NT2/D1 (cell line): ENCODE data around the gene PUS7L.
A peak's percentile ranks its signal among the peaks of the same experiment; 100 is the strongest.

Experiments used
- DNase-seq: peaks from one replicate; pipeline ENCODE4 v3.0.0-alpha.2; 2011; ENCODE audit warnings: low read depth, low spot score
- H3K27me3 ChIP-seq: 2 replicates; pipeline ENCODE4 v1.6.0; 2011; ENCODE audit warnings: mild to moderate bottlenecking; ENCODE audit not compliant: insufficient read length, insufficient read depth
- H3K36me3 ChIP-seq: 2 replicates; pipeline ENCODE4 v1.6.1; 2011; ENCODE audit warnings: mild to moderate bottlenecking, low read length, mixed read lengths; ENCODE audit not compliant: insufficient read depth, insufficient read length
- H3K4me1 ChIP-seq: 2 replicates; pipeline ENCODE4 v1.5.1; 2011; ENCODE audit not compliant: insufficient read depth, insufficient read length
- H3K4me3 ChIP-seq: 2 replicates; pipeline ENCODE4 v1.5.1; 2011; ENCODE audit warnings: low read depth; ENCODE audit not compliant: insufficient read length
- H3K9ac ChIP-seq: 2 replicates; pipeline ENCODE4 v1.6.0; 2011; ENCODE audit warnings: low read depth; ENCODE audit not compliant: insufficient read length
- H3K9me3 ChIP-seq: 2 replicates; pipeline ENCODE4 v1.5.1; 2011; ENCODE audit warnings: mild to moderate bottlenecking, low read length; ENCODE audit not compliant: insufficient read depth
- SUZ12 ChIP-seq: IDR thresholded peaks from 2 replicates; pipeline ENCODE4 v1.6.1; 2011; ENCODE audit not compliant: insufficient read length, insufficient read depth; ENCODE audit errors: extremely low read depth
- YY1 ChIP-seq: IDR thresholded peaks from 2 replicates; pipeline ENCODE4 v1.6.1; 2011; ENCODE audit not compliant: insufficient read length, insufficient read depth
- ZNF274 ChIP-seq: IDR thresholded peaks from 2 replicates; pipeline ENCODE4 v1.6.1; 2011; ENCODE audit warnings: mild to moderate bottlenecking, low read depth, low read length

Gene PUS7L

GRCh38 chr12:43758728-43759563 is at the start of gene PUS7L, which contains the start of gene IRAK4:
Gene PUS7L (minus strand): TSS chr12:43758790. CDS start chr12:43755245, 3,545 bp downstream.
Gene IRAK4 (plus strand): TSS chr12:43758951. CDS start chr12:43768112, 9,161 bp downstream.
- peaks cover 14% of the 10 kb centered on the region for H3K36me3 ChIP-seq
- H3K27me3 ChIP-seq: no peaks in the 10 kb centered on the region
- peak; percentile 95 for DNase-seq
- TF ChIP-seq YY1 (no peak), SUZ12 (no peak), ZNF274 (no peak)
- peak within 1 kb of the TSS; percentile 75 for H3K9ac ChIP-seq
- no peaks in the 10 kb centered on the region for H3K4me1 ChIP-seq
- peak within 1 kb of the TSS; percentile 70 for H3K4me3 ChIP-seq
- H3K9me3 ChIP-seq: no peaks in the 10 kb centered on the region; the same call in 1 of the 2 replicates

- DNase-seq: no peak
- TF ChIP-seq ZNF274 (no peak), YY1 (no peak), SUZ12 (no peak)
- H3K4me1 ChIP-seq: no peaks in the 10 kb centered on the region
- no peaks in the 10 kb centered on the region for H3K9me3 ChIP-seq
- no peaks in the 10 kb centered on the region for H3K27me3 ChIP-seq
- peaks cover 15% of the 10 kb centered on the region for H3K36me3 ChIP-seq
- H3K9ac ChIP-seq: no peak overlapping the region
- H3K4me3 ChIP-seq: no peak overlapping the region
These were observed 48.8 kb upstream of the PUS7L start for GRCh38 chr12:43807386-43807785.

GRCh38 chr12:43806737-43807072 is 48.1 kb upstream of the PUS7L start:
- H3K27me3 ChIP-seq: no peaks in the 10 kb centered on the region
- H3K4me3 ChIP-seq: peak overlapping the region; percentile 95
- peak overlapping the region; percentile 96 for H3K9ac ChIP-seq
- H3K4me1 ChIP-seq: no peaks in the 10 kb centered on the region
- DNase-seq: no peak
- TF ChIP-seq YY1 (no peak), SUZ12 (no peak), ZNF274 (no peak)
- H3K36me3 ChIP-seq: peaks cover 21% of the 10 kb centered on the region
- no peaks in the 10 kb centered on the region for H3K9me3 ChIP-seq

- Histone ChIP-seq H3K4me1 (no peaks in the 10 kb centered on the region), H3K4me3 (peak within 1 kb of the TSS; percentile 95), H3K36me3 (peaks cover 27% of the 10 kb centered on the region), H3K9me3 (no peaks in the 10 kb centered on the region), H3K9ac (peak within 1 kb of the TSS; percentile 96), H3K27me3 (no peaks in the 10 kb centered on the region)
- TF ChIP-seq YY1: no peak
- no peak for TF ChIP-seq SUZ12
- peak; percentile 68 for DNase-seq
These were observed 47.5 kb upstream of the PUS7L start, which contains the start of gene TWF1 for GRCh38 chr12:43805860-43806736. Gene TWF1 (minus strand): TSS chr12:43806317. CDS start chr12:43806245, 72 bp downstream.

GRCh38 chr12:43805149-43805859 is 46.7 kb upstream of the PUS7L start:
- peaks cover 35% of the 10 kb centered on the region for H3K36me3 ChIP-seq
- peak overlapping the region; percentile 95 for H3K4me3 ChIP-seq
- H3K27me3 ChIP-seq: no peaks in the 10 kb centered on the region
- no peaks in the 10 kb centered on the region for H3K9me3 ChIP-seq
- no peak for DNase-seq
- H3K4me1 ChIP-seq: no peaks in the 10 kb centered on the region
- peak overlapping the region; percentile 96 for H3K9ac ChIP-seq
- TF ChIP-seq ZNF274 (no peak), SUZ12 (no peak), YY1 (no peak)

GRCh38 chr12:43797561-43798217 is 39.1 kb upstream of the PUS7L start:
- peaks cover 80% of the 10 kb centered on the region for H3K36me3 ChIP-seq
- H3K27me3 ChIP-seq: no peaks in the 10 kb centered on the region
- no peak overlapping the region for H3K4me3 ChIP-seq
- no peaks in the 10 kb centered on the region for H3K9me3 ChIP-seq
- H3K9ac ChIP-seq: no peak overlapping the region
- H3K4me1 ChIP-seq: no peaks in the 10 kb centered on the region
- TF ChIP-seq SUZ12 (no peak), YY1 (no peak), ZNF274 (no peak)
- DNase-seq: no peak
